GM18505 (cell line): ENCODE measurements around the gene SETD7.

Experiments
- ATAC-seq: cut with Tn5 transposase; IDR thresholded peaks from one replicate; pipeline ENCODE4 v1.9.1; 2021; ENCODE audit not compliant: unreplicated experiment
- POLR2A ChIP-seq: IDR thresholded peaks from 4 replicates; pipeline ENCODE4 v1.6.1; 2011; ENCODE audit warnings: borderline replicate concordance; ENCODE audit not compliant: insufficient read depth, insufficient read length; ENCODE audit errors: extremely low read depth

SETD7 gene

DNA sequence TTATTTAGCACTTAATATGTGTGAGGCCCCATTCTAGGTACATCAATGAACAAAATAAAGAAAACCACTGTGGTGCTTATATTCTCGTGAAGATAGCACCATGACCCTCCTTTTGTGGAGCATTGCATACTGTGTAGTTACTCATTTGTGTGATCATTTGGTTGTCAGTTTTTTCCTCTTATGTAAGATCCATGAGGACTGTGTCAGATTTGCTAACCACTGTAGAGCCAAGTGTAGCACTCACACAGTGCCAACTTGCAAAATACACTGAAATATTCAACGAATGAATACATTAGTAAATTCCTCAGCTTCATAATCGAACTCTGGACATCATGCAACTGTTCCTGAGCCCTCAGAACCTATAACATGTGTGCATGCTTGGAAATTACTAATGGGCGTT lies 29.5 kb upstream of the SETD7 start:
- no peak for ATAC-seq

DNA sequence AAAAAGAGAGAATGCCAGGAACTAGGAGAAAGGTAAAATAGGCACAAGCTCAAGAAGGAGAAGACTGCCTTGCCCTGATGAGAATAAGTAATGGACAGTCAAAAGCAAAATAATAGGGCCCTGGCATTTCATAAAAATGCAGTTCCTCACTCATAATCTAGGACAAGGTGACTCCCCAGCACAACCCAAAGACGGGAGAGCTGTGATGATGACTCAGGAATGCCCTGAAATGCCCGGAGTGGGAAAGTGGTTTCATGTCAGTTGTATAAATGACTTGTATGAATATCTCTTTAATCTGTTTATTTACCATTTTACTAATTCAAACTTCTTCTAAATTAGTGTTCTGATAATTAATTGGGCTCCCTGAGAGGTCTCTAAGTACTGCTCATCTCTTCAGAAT lies 28.8 kb upstream of the SETD7 start:
- no peak for ATAC-seq
- no peak for TF ChIP-seq POLR2A

More for the DNA sequence above, 29.5 kb upstream of the SETD7 start:
- no peak for TF ChIP-seq POLR2A

DNA sequence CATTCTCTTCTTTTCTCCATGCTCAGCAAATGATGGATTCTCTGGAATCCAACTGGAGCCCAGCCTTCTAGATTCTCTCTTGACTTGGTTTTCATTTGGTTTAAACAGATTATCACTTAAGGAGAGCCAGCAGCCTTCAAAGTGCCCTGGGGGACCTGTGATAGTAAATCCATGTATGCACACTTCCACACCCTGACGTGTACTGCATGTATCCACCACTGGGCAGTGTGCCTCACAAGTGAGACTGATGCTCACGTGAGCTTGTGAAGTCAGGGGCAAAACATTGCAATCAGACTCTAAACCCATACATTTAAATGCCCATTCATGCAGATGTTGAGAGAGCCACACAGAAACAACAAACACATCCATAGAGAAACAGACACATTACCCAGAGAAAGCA lies 28.0 kb upstream of the SETD7 start:
- TF ChIP-seq POLR2A = no peak
- ATAC-seq = no peak

DNA sequence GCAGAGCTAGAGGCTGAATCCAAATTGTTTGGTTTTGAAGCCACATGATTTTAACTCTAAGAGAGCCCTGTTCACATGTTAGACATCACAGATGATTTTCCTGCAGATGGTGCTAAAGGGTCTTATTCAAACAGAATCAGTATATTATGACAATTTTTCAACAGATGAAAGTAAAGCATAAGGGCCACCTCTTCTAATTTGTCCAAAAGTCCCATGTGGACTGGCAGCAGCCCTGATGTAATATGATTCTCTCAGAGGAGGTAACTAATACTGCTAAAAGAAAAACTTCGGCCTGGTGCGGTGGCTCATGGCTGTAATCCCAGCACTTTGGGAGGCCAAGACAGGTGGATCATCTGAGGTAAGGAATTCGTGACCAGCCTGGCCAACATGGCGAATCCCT lies 26.0 kb upstream of the SETD7 start:
- TF ChIP-seq POLR2A = no peak
- ATAC-seq = no peak

DNA sequence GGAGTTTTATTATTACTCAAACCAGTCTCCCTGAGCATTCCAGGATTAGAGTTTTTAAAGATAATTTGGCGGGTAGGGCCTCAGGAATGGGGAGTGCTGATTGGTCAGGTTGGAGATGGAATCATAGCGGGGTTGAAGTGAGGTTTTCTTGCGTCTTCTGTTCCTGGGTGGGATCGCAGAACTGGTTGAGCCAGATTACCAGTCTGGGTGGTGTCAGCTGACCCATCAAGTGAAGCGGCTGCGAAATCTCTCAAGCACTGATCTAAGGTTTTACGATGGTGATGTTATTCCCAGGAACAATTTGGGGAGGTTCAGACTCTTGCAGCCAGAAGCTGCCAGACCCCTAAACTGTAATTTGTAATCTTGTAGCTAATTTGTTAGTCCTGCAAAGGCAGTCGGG lies 25.1 kb upstream of the SETD7 start:
- TF ChIP-seq POLR2A = no peak
- no peak for ATAC-seq

DNA sequence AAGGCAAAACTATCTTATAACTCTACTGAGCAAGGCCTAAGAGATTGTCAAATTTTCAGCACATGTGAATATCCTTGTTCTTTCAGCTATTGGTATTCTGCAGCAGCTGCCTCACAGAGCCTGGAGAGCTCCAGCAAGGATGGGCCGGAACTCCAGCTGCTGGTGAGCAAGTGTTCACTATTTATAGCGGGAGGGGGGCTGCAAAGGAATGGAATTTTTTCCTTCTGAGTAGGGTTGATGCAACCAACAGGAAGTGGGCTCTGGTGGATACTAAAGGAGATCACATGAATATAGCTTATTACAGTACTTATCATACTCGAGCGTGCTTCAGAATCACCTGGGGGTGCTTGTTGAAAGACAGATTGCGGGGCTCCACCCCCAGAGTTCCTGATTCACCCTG lies 20.2 kb upstream of the SETD7 start:
- ATAC-seq = no peak
- TF ChIP-seq POLR2A = no peak

DNA sequence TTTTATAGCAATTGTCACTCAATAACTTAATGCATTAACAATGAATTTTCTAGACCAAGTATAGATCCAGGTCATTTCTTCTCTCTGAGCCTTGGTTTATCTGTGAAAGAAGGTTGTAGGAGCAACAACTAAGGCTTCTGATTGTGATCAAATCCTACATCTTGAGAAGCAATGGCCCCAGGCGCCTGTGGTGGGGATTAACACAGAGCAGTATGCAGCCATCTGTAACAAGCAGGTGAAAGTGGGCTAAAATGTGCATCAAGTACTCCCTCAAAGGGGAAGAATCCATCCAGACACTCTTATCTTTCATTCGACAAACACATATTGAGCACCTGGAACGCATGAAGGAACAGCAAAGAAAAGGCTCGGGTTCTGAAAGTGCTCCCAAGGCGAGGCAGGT lies 19.1 kb upstream of the SETD7 start:
- ATAC-seq = no peak
- no peak for TF ChIP-seq POLR2A

DNA sequence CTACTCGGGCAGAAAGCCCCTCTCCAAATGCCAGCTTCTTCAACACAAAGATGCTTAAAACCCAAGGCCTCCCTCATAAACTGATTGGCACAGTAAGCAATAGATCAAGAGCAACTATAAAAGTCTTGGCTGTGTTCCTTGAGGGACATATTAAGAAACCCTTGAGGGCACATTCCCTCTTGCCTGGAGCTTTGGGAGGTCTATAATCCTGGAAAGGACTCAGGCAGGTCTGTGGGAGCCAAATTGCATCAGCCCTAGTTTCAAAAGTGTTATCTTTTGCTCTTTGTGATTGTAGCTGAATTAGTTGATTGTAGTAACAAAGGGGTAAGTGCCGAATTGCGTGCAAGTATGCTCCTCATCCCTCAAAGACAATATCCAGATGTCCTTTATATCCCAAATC lies 18.6 kb upstream of the SETD7 start:
- no peak for ATAC-seq
- no peak for TF ChIP-seq POLR2A

DNA sequence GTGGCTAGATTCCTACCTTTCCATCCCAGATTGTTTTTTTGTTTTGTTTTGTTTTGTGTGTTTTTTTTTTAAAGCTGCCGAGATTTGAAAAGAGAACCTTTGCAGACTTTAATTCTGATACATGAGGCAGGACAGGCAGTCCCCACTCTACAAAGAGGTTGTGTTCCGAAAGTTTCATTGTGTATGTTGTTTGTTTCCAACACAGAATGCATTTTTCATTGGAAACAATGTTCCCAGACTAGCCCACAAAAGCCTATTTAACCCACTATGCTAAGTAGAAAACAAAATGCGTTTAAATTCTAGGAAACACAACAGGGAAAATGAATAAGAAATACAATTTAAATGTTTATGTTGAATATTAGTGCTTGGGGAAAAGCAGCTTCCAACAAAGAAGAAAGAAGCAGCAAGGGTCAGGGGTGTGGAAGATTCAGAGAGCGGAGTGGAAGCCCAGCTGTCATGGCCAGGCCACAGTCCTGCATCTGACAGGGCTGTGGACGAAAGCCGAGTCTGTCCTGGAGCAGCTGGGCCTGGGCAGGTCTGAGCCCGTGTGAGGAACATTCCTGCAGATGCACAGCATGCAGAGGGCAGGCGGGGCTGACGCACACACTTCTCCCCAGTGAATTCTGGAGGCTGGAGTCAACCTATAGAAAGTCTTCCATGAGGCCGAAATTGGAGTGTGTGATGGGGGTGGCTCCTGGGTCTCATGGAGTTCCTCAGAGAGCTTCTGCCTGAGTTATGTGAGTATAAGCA lies 12.4 kb upstream of the SETD7 start:
- TF ChIP-seq POLR2A = no peak
- ATAC-seq = no peak

DNA sequence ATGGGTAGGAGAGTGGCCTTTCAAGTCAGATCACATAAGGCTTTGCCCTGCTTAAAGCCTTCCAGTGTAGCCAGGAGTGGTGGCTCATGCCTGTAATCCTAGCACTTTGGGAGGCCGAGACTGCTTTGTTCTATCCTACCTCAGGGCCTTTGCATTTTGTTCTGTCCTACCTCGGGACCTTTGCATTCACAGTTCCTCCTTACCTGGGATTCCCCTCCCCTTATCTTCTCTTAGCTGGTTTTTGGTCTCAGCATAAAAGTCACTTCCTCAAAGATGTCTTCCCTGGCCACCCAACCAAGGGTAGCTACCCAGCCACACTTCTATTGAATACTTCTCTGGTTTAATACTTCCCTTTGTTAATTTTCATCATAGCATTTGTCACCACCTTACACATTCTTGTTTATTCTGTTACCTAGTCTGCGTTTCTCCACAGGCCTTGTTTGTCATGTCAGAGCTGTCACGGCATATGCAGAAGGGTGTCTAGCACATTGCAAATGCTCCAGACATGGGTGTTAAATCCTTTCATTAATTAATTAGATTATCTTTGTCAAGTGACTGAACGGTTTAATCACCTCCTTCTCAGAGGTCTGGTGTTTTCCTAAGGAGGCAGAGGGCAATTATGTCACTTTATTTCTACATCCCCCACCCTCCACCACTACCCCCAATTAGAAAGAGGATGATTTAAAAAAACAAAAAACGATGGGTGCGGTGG lies 11.3 kb upstream of the SETD7 start:
- no peak for ATAC-seq

DNA sequence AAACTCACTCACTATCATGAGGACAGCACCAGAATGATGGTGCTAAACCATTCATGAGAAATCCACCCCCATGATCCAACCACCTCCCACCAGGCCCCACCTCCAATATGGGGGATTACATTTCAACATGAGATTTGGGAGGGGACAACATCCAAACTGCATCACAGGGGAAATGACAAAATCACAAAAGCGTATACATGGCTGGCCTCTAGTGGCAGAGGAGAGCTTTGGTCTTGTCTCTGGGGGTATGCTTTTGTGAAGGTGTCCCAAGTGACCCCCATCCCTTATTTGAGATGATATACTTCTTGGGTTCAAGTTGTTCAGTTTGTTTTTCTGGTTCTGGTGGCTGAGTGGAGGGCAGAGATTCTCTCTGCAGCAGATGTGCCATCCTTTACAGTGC lies 8.5 kb upstream of the SETD7 start:
- ATAC-seq = no peak
- TF ChIP-seq POLR2A = no peak

More for the DNA sequence above, 11.3 kb upstream of the SETD7 start:
- no peak for TF ChIP-seq POLR2A

DNA sequence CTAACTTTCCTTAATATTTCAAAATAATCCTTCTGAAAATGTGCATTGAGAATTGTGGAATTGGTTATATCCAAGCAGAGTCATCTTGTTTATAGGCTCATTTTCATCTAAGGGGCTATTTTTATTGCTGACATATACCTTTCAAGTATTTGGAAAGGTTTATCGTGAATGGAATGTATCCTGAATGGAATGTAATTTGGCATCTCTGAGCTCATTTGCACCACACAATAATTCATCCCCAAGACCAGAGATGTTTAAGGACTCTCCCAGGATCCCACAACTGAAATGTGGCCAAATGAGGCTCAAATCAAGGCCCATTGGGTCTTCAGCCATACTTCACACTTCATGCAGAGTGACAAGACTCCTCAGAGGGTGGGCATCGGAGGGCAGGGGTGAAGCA lies 7.5 kb upstream of the SETD7 start:
- no peak for ATAC-seq
- no peak for TF ChIP-seq POLR2A

DNA sequence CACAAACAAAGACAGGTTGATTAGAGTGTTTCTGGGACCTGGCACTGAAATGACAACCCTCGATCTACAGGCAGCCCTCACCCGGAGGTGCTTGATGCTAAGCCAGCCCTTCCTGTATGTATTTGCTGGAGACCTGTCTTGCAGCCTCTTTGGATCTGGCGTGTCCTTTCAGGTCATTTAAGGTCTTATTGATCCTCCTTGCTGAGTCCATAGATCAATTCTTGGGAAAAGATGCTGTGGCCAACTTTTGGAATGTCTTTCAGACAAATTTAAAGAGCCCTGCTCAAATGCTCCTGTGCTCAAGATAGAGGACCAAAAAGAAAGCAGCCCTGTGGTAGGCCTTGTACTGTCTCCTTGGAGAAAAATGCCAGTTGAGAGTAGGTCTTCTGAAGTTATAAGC lies 6.8 kb upstream of the SETD7 start:
- no peak for TF ChIP-seq POLR2A
- ATAC-seq = no peak

DNA sequence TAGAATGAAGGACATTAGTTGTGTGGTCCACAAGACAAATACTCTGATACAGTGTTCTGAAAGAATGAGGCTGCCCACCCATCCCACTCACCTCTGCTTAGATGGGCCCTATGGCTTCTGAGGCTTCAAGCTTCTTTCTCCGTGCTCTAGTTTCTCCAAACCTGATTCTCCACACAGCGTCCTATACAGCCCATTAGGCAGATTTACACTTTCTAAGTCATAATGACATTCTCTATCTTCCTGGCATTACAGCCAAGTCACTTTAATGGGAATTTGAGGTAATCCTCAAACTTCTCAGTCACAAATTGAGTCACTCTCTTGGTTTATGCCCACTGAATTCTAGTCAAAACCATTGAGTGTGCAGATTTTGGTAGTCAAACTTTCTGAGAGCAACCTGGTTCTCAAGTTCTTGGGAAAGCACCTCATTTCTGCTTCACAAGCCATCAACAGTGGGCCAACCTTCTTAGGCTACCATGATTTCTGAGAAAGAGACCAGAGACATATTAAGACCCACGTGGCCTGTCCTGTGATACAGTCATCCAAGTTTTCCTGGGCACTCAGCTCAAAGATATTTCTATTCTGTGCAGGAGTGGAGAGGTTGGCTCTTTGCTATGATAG lies 6.2 kb upstream of the SETD7 start:
- ATAC-seq = no peak
- no peak for TF ChIP-seq POLR2A

DNA sequence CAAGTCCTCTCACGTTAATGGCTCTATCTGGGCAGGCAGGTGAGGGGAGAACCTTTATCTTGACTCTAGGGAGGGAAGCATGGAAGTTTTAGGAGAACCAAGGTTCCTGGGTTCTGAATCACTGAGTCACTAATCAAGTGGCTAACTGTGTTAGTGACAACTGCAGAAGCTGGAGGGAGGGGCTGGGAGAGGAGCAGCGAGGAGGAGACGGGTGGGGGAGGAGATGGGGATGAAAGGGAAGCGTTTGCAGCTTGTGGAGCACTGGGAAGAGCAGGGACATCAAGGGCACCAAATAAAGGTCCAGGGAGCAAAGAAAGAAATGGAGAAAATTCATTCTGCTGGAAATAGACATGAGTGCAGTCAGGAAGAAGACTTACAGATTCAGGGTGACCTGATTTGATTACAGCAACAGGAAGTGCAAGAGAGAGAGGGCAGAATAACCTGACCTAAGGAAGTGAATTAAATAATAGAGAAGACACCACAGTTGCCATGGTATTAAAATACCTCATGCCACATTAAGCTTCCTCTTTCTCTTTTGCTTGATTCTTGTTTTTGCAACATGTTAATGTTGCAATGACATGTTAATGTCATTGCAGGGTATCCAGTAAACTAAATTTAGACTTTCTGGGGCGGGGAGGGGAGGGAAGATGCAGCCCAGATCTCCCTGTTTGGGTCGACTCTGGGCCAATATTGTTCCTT lies 4.5 kb upstream of the SETD7 start:
- TF ChIP-seq POLR2A = no peak
- ATAC-seq = no peak
